ENCODE measurements around the gene KRT6B.

The KRT6B gene

DNA sequence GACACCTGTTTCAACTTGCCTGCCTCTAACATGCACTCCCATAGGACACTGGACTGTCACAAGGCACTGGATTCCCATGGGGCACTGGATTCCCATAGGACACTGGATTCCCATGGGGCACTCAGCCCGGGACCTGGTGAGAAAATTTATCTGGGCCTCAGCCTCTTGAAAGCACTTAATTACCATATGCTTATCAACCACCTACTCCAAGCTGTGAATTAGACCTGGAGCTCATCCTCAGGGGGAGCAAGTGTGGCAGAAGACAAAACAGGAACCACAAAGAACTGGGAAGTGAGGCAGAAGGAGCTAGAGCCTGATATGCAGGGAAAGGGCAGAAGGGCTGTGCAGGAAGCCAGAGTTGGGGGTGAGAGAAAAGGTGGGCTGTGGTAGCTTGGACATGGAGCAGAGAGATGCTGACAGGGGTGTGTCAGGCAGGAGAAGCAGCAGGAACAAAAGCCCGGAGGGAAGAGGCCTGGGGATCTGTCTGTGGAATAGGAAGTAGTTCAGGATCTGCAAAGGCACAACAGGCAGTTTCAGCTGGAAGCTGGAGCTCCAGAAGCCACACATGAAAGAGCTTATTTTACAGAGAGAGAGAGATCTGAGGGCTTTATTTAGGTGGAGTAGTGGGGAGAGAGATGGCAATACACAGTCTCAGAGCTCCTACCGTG is 48.9 kb downstream of the KRT6B start:
- TF ChIP-seq, protein P1, sequence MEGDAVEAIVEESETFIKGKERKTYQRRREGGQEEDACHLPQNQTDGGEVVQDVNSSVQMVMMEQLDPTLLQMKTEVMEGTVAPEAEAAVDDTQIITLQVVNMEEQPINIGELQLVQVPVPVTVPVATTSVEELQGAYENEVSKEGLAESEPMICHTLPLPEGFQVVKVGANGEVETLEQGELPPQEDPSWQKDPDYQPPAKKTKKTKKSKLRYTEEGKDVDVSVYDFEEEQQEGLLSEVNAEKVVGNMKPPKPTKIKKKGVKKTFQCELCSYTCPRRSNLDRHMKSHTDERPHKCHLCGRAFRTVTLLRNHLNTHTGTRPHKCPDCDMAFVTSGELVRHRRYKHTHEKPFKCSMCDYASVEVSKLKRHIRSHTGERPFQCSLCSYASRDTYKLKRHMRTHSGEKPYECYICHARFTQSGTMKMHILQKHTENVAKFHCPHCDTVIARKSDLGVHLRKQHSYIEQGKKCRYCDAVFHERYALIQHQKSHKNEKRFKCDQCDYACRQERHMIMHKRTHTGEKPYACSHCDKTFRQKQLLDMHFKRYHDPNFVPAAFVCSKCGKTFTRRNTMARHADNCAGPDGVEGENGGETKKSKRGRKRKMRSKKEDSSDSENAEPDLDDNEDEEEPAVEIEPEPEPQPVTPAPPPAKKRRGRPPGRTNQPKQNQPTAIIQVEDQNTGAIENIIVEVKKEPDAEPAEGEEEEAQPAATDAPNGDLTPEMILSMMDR (IDR thresholded peaks at IDR 0.05; ENCODE audit: borderline replicate concordance, insufficient read depth, low read depth, low read length): no peak
- no peak overlapping the region for H3K4me3 ChIP-seq (ENCODE audit: low read depth, low read length)

DNA sequence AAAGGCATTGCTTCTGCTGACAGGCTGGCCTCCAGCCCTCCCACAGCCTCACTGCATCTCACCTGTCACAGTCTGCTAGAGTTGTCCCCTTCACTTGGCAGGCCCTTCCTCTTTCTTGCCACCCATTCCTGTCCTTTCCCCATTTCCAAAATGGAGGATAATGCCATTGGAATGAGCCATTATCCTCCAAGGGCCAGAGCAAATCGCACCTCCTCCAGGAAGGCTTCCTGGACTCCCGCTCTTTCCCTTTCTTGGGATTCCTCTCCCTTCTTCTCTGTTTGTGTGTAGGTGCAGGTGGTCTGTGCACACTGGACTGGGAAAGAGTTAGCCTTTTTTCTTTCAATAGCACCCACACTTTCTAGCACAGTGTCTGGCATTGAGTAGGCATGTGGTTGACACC is 49.6 kb downstream of the KRT6B start:
- TF ChIP-seq, protein P1 (IDR thresholded peaks at IDR 0.05; ENCODE audit: borderline replicate concordance, insufficient read depth, low read depth, low read length): no peak
- H3K4me3 ChIP-seq (ENCODE audit: low read depth, low read length): no peak overlapping the region

- TF ChIP-seq, protein P1 (IDR thresholded peaks at IDR 0.05; ENCODE audit: borderline replicate concordance, insufficient read depth, low read depth, low read length): no peak
- H3K4me3 ChIP-seq (ENCODE audit: low read depth, low read length): no peak overlapping the region
These were observed 50.0 kb downstream of the KRT6B start for GRCh38 chr12:52401926-52402325.

DNA sequence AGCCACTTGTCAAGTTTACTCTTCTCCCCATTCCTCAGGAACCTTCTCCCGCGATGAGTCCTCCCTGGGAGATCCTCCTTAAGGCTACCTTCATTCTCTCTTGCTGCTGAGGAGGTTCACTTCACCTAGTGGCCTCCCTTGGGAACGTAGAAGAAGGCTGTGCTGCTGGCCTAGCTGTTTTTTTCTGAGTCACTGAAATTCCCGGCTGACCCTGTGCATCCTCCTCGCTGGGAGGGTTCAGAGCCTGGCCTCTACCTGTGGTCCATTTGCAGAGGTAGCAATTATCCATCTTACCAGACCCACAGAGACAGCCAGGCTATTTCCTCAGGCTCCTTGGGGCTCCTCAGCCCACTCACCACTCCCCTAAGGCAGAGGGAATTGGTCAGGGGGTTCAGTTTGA is 50.4 kb downstream of the KRT6B start:
- no peak overlapping the region for H3K4me3 ChIP-seq (ENCODE audit: low read depth, low read length)

GRCh38 chr12:52400906-52401305 is 51.0 kb downstream of the KRT6B start:
- H3K4me3 ChIP-seq (ENCODE audit: low read depth, low read length): no peak overlapping the region
- TF ChIP-seq, protein P1 (IDR thresholded peaks at IDR 0.05; ENCODE audit: borderline replicate concordance, insufficient read depth, low read depth, low read length): no peak

More for the DNA sequence above, 50.4 kb downstream of the KRT6B start:
- TF ChIP-seq, protein P1 (IDR thresholded peaks at IDR 0.05; ENCODE audit: borderline replicate concordance, insufficient read depth, low read depth, low read length): no peak

DNA sequence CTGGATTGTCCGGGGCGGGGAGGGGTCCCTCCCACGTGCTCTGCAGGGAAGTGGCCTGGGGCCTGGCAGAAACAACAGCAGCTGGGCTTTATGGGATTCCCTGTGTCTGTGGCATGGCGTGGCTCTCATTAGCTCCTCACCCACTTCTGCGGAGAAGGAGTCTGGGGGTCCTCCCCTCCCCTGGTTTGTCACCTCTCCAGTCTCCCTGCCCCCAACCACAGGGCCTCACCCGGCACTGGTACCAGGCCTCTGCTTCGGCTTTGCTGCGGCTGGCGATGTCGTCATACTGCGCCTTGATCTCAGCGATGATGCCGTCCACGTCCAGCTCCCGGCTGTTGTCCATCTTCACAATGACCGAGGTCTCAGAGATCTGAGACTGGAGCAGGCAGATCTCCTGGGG is 52.2 kb downstream of the KRT6B start:
- TF ChIP-seq, protein P1 (IDR thresholded peaks at IDR 0.05; ENCODE audit: borderline replicate concordance, insufficient read depth, low read depth, low read length): no peak
- no peak overlapping the region for H3K4me3 ChIP-seq (ENCODE audit: low read depth, low read length)

- TF ChIP-seq, protein P1 (IDR thresholded peaks at IDR 0.05; ENCODE audit: borderline replicate concordance, insufficient read depth, low read depth, low read length): no peak
- no peak overlapping the region for H3K4me3 ChIP-seq (ENCODE audit: low read depth, low read length)
These were observed 53.8 kb downstream of the KRT6B start for GRCh38 chr12:52398176-52398575.
